HepG2 (cell line): ENCODE results near the gene CA14. TPM values are rescaled to one million over a fixed set of nuclear protein-coding genes. Genes with fewer than 3 reads are reported as not detected.

ENCODE experiments used
- BATF2 ChIP-seq: sonication (generic); formaldehyde crosslinking; IDR thresholded peaks from 2 replicates; pipeline ENCODE4 v1.8.0; 2022; ENCODE audit warnings: mild to moderate bottlenecking, missing genetic modification reagents, moderate library complexity
- FLYWCH1 ChIP-seq: sonication (generic); formaldehyde crosslinking; IDR thresholded peaks from 2 replicates; pipeline ENCODE4 v1.8.1; 2023; ENCODE audit warnings: mild to moderate bottlenecking, missing genetic modification reagents
- GABPA ChIP-seq, 2 experiments: IDR thresholded peaks; 2 replicates each; pipeline ENCODE4 v1.6.1; 2011 to 2016; ENCODE audit warnings: low read depth in 2 of 2, low read length in 1 of 2, missing biosample characterization in 1 of 2, missing genetic modification characterization in 1 of 2
- GZF1 ChIP-seq: sonication (generic); formaldehyde crosslinking; IDR thresholded peaks from 2 replicates; pipeline ENCODE4 v1.5.1; 2020; ENCODE audit warnings: mild to moderate bottlenecking, missing genetic modification reagents
- KLF15 ChIP-seq: sonication (generic); formaldehyde crosslinking; IDR thresholded peaks from 2 replicates; pipeline ENCODE4 v1.8.1; 2023; ENCODE audit warnings: borderline replicate concordance, mild to moderate bottlenecking, inconsistent platforms, missing genetic modification reagents, mixed read lengths
- NFYB ChIP-seq: sonication (generic); formaldehyde crosslinking; IDR thresholded peaks from 2 replicates; pipeline ENCODE4 v1.4.0; 2020; ENCODE audit warnings: missing genetic modification reagents
- NR0B2 ChIP-seq: sonication (generic); formaldehyde crosslinking; IDR thresholded peaks from 2 replicates; pipeline ENCODE4 v1.4.0; 2020; ENCODE audit warnings: mild to moderate bottlenecking, missing genetic modification reagents
- POGK ChIP-seq: sonication (generic); formaldehyde crosslinking; conservative IDR thresholded peaks from 2 replicates; pipeline ENCODE4 v1.8.0; 2022; ENCODE audit warnings: mild to moderate bottlenecking, moderate library complexity, missing genetic modification reagents
- PPARG ChIP-seq: conservative IDR thresholded peaks from 2 replicates; pipeline ENCODE4 v1.6.1; 2016; ENCODE audit warnings: missing biosample characterization, missing genetic modification reagents
- STAT5B ChIP-seq: sonication (generic); formaldehyde crosslinking; IDR thresholded peaks from 2 replicates; pipeline ENCODE4 v1.4.0; 2020; ENCODE audit warnings: missing genetic modification reagents
- ZFP36 ChIP-seq: fragments of 150-350 bp; IDR thresholded peaks from 2 replicates; pipeline ENCODE4 v1.6.1; 2018; ENCODE audit warnings: borderline replicate concordance, low read length, low read depth; ENCODE audit not compliant: partially characterized antibody
- ZNF609 ChIP-seq: sonication (generic); formaldehyde crosslinking; IDR thresholded peaks from 2 replicates; pipeline ENCODE4 v1.4.0; 2020; ENCODE audit warnings: mild to moderate bottlenecking, missing genetic modification reagents, borderline replicate concordance
- ZNF660 ChIP-seq: sonication (generic); formaldehyde crosslinking; IDR thresholded peaks from 2 replicates; pipeline ENCODE4 v1.5.1; 2020; ENCODE audit warnings: mild to moderate bottlenecking, low read depth, missing genetic modification reagents, borderline replicate concordance
- ZNF770 ChIP-seq: sonication (generic); formaldehyde crosslinking; IDR thresholded peaks from 2 replicates; pipeline ENCODE4 v1.5.0; 2020; ENCODE audit warnings: mild to moderate bottlenecking, missing genetic modification reagents
- polyA plus RNA-seq, 8 experiments: library from polyadenylated mRNA; depleted of rRNA in 3 of 8; stranded (reverse) in 7 of 8; unstranded in 1 of 8; fragments of >200 nt; fragmentation: Illumina TruSeq in 4 of 8; extraction: Trizol in 4 of 8; gene quantifications; 2 replicates each; pipeline versions ENCODE4 v1.2.1 to v1.2.3, GENCODE V29; 2011 to 2016; ENCODE audit warnings: low read depth in 4 of 8, missing spikeins in 1 of 8, mixed read lengths in 1 of 8; ENCODE audit not compliant: insufficient read depth in 1 of 8
- total RNA-seq, 5 experiments: library from RNA; depleted of rRNA; stranded (reverse); fragments of >200 nt; fragmentation: Illumina TruSeq; extraction: Trizol; gene quantifications; 2 replicates each; pipeline ENCODE4 v1.2.3, GENCODE V29; 2016; ENCODE audit warnings: low read depth in 1 of 5

CA14 gene
- total and polyA plus RNA-seq, 2 of the 13 experiments (the other 11 are each of a cell fraction or from before 2014, with no cell fraction given) = 2.4 to 8.5 TPM

GRCh38 chr1:150257624-150258585, at the start of gene CA14 (continued):
- TF ChIP-seq POGK (CRISPR knock-in tag) (0 out of 2 replicates have a peak, but pooled peaks have one; percentile 38), KLF15 (no peak), ZNF660 (CRISPR knock-in tag) (no peak), NFYB (CRISPR knock-in tag) (no peak), ZNF609 (CRISPR knock-in tag) (0 out of 2 replicates have a peak, but pooled peaks have one; percentile 38), NR0B2 (CRISPR knock-in tag) (no peak), ZFP36 (no peak), PPARG (peak; percentile 80), GZF1 (CRISPR knock-in tag) (no peak), STAT5B (CRISPR knock-in tag) (no peak), FLYWCH1 (CRISPR knock-in tag) (no peak), ZNF770 (CRISPR knock-in tag) (no peak), BATF2 (no peak), GABPA (IDR thresholded peaks at IDR 0.05; ENCODE audit: low read depth, low read length) (no peak), GABPA (CRISPR knock-in tag; IDR thresholded peaks at IDR 0.05; ENCODE audit: low read depth) (peak; percentile 18; the same call in 1 of the 2 replicates)
- TF ChIP-seq, all 625 proteins: peak for 60
